ENCODE data around the gene ZNF384. TPM values are rescaled to one million over a fixed set of nuclear protein-coding genes. Genes with fewer than 3 reads are reported as not detected.
A peak's percentile ranks its signal among the peaks of the same experiment; 100 is the strongest.

The ZNF384 gene
- total and polyA plus RNA-seq, 10 of the 15 experiments (the other 5 are each of a cell fraction or from before 2014, with no cell fraction given) = 0.46 to 81.5 (median 30.5) TPM

DNA sequence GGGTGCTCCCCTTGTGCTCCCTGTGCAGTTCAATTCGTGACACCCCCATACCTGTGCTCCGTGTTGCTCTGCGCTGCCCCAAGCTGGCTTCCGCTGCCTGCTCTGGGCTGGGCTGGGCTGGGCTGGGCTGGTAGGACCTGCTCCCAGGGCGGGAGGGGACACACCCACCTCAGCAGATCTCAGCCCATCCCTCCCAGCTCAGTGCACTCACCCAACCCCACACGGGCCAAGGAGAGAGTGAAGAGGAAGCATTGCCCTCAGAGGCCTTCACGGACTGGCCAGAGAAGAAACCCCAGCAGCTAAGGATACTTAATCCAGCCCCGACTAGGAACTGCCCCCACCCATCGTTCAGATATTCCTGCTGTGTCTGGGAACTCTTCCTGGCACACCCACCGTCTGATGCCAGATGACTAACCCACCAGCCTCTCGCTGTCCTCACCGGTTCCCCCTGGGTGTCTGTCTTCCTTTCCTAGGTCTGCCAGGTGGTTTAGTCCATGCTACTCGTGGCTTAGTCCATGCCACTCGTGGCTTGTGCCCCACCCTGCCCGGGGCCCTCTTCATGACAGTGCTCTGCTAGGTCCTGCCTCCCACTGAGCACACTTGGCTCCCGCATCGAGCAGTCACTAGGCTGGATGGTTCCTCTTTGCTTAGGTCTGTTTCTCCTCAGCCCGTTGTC is 53.2 kb downstream of the ZNF384 start, which contains the start of gene LPAR5 (continued):
- TF ChIP-seq, protein P1, sequence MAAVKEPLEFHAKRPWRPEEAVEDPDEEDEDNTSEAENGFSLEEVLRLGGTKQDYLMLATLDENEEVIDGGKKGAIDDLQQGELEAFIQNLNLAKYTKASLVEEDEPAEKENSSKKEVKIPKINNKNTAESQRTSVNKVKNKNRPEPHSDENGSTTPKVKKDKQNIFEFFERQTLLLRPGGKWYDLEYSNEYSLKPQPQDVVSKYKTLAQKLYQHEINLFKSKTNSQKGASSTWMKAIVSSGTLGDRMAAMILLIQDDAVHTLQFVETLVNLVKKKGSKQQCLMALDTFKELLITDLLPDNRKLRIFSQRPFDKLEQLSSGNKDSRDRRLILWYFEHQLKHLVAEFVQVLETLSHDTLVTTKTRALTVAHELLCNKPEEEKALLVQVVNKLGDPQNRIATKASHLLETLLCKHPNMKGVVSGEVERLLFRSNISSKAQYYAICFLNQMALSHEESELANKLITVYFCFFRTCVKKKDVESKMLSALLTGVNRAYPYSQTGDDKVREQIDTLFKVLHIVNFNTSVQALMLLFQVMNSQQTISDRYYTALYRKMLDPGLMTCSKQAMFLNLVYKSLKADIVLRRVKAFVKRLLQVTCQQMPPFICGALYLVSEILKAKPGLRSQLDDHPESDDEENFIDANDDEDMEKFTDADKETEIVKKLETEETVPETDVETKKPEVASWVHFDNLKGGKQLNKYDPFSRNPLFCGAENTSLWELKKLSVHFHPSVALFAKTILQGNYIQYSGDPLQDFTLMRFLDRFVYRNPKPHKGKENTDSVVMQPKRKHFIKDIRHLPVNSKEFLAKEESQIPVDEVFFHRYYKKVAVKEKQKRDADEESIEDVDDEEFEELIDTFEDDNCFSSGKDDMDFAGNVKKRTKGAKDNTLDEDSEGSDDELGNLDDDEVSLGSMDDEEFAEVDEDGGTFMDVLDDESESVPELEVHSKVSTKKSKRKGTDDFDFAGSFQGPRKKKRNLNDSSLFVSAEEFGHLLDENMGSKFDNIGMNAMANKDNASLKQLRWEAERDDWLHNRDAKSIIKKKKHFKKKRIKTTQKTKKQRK (IDR thresholded peaks at IDR 0.05; ENCODE audit: low read depth, low read length) = no peak
- TF ChIP-seq, protein P2, sequence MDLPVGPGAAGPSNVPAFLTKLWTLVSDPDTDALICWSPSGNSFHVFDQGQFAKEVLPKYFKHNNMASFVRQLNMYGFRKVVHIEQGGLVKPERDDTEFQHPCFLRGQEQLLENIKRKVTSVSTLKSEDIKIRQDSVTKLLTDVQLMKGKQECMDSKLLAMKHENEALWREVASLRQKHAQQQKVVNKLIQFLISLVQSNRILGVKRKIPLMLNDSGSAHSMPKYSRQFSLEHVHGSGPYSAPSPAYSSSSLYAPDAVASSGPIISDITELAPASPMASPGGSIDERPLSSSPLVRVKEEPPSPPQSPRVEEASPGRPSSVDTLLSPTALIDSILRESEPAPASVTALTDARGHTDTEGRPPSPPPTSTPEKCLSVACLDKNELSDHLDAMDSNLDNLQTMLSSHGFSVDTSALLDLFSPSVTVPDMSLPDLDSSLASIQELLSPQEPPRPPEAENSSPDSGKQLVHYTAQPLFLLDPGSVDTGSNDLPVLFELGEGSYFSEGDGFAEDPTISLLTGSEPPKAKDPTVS (IDR thresholded peaks at IDR 0.05; ENCODE audit: low read depth, low read length) = no peak
- TF ChIP-seq POLR2A (IDR thresholded peaks at IDR 0.05; ENCODE audit: low read depth, low read length) (peak; percentile 75), FOXM1 (IDR thresholded peaks at IDR 0.05; ENCODE audit: low read depth, low read length) (no peak), TCF12 (IDR thresholded peaks at IDR 0.05; ENCODE audit: low read depth, low read length) (no peak), NFYB (IDR thresholded peaks at IDR 0.05; ENCODE audit: insufficient read depth, low read depth, low read length) (no peak), PAX8 (IDR thresholded peaks at IDR 0.05) (no peak), NBN (IDR thresholded peaks at IDR 0.05) (no peak), JUND (IDR thresholded peaks at IDR 0.05; ENCODE audit: low read depth, low read length) (no peak), ZNF274 (IDR thresholded peaks at IDR 0.05; ENCODE audit: insufficient read depth, insufficient read length) (no peak), BRCA1 (IDR thresholded peaks at IDR 0.05; ENCODE audit: low read depth, low read length) (no peak), TCF7 (IDR thresholded peaks at IDR 0.05; ENCODE audit: borderline replicate concordance) (no peak), RAD21 (IDR thresholded peaks at IDR 0.05; ENCODE audit: insufficient read depth, low read depth, low read length) (no peak), ETV6 (conservative IDR thresholded peaks at IDR 0.05 in 1 of 2, IDR thresholded peaks at IDR 0.05 in 1 of 2; ENCODE audit: borderline replicate concordance in 1 of 2, low read depth in 1 of 2) (no peak), NR2C2 (IDR thresholded peaks at IDR 0.05; ENCODE audit: borderline replicate concordance, control insufficient read depth, insufficient read length, low read depth) (no peak), CHD2 (IDR thresholded peaks at IDR 0.05; ENCODE audit: borderline replicate concordance, low read depth, low read length) (no peak; the same call in 1 of the 2 replicates), PAX5 (IDR thresholded peaks at IDR 0.05; ENCODE audit: borderline replicate concordance, low read depth, low read length) (no peak)
- TF ChIP-seq, protein P3, sequence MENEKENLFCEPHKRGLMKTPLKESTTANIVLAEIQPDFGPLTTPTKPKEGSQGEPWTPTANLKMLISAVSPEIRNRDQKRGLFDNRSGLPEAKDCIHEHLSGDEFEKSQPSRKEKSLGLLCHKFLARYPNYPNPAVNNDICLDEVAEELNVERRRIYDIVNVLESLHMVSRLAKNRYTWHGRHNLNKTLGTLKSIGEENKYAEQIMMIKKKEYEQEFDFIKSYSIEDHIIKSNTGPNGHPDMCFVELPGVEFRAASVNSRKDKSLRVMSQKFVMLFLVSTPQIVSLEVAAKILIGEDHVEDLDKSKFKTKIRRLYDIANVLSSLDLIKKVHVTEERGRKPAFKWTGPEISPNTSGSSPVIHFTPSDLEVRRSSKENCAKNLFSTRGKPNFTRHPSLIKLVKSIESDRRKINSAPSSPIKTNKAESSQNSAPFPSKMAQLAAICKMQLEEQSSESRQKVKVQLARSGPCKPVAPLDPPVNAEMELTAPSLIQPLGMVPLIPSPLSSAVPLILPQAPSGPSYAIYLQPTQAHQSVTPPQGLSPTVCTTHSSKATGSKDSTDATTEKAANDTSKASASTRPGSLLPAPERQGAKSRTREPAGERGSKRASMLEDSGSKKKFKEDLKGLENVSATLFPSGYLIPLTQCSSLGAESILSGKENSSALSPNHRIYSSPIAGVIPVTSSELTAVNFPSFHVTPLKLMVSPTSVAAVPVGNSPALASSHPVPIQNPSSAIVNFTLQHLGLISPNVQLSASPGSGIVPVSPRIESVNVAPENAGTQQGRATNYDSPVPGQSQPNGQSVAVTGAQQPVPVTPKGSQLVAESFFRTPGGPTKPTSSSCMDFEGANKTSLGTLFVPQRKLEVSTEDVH (IDR thresholded peaks at IDR 0.05; ENCODE audit: low read depth, partially characterized antibody) = no peak
- TF ChIP-seq, protein P4, sequence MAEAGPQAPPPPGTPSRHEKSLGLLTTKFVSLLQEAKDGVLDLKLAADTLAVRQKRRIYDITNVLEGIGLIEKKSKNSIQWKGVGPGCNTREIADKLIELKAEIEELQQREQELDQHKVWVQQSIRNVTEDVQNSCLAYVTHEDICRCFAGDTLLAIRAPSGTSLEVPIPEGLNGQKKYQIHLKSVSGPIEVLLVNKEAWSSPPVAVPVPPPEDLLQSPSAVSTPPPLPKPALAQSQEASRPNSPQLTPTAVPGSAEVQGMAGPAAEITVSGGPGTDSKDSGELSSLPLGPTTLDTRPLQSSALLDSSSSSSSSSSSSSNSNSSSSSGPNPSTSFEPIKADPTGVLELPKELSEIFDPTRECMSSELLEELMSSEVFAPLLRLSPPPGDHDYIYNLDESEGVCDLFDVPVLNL (IDR thresholded peaks at IDR 0.05; ENCODE audit: low read depth, low read length) = no peak
- TF ChIP-seq, protein P5, sequence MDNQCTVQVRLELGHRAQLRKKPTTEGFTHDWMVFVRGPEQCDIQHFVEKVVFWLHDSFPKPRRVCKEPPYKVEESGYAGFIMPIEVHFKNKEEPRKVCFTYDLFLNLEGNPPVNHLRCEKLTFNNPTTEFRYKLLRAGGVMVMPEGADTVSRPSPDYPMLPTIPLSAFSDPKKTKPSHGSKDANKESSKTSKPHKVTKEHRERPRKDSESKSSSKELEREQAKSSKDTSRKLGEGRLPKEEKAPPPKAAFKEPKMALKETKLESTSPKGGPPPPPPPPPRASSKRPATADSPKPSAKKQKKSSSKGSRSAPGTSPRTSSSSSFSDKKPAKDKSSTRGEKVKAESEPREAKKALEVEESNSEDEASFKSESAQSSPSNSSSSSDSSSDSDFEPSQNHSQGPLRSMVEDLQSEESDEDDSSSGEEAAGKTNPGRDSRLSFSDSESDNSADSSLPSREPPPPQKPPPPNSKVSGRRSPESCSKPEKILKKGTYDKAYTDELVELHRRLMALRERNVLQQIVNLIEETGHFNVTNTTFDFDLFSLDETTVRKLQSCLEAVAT (IDR thresholded peaks at IDR 0.05) = peak; percentile 32; the same call in 1 of the 2 replicates
